Measurements from ENCODE around the gene NRXN2.

NRXN2 gene

GRCh38 chr11:64649291-64649697 is 73.7 kb downstream of the NRXN2 start:
- no peak for DNase-seq (ENCODE audit: low read depth in 2 of 2)

- DNase-seq (ENCODE audit: low read depth in 2 of 2) = no peak
These were observed 74.4 kb downstream of the NRXN2 start for GRCh38 chr11:64648551-64648950.

GRCh38 chr11:64647019-64647779 is 75.8 kb downstream of the NRXN2 start:
- DNase-seq (ENCODE audit: low read depth in 2 of 2) = no peak

GRCh38 chr11:64644647-64645275 is 78.2 kb downstream of the NRXN2 start:
- no peak for DNase-seq (ENCODE audit: low read depth in 2 of 2)

- no peak for DNase-seq (ENCODE audit: low read depth in 2 of 2)
These were observed 78.9 kb downstream of the NRXN2 start for GRCh38 chr11:64643920-64644646.

- DNase-seq (ENCODE audit: low read depth in 2 of 2) = no peak
These were observed 79.6 kb downstream of the NRXN2 start for GRCh38 chr11:64643256-64643881.

GRCh38 chr11:64642871-64643255 is 80.1 kb downstream of the NRXN2 start:
- no peak for DNase-seq (ENCODE audit: low read depth in 2 of 2)

GRCh38 chr11:64642418-64642735 is 80.6 kb downstream of the NRXN2 start:
- no peak for DNase-seq (ENCODE audit: low read depth in 2 of 2)

- DNase-seq (ENCODE audit: low read depth in 2 of 2) = no peak
These were observed 81.2 kb downstream of the NRXN2 start for GRCh38 chr11:64641596-64642417.

- DNase-seq (ENCODE audit: low read depth in 2 of 2) = no peak
These were observed 83.1 kb downstream of the NRXN2 start for GRCh38 chr11:64639885-64640284.

- DNase-seq (ENCODE audit: low read depth in 2 of 2) = no peak
These were observed 84.2 kb downstream of the NRXN2 start for GRCh38 chr11:64638829-64639228.

GRCh38 chr11:64638018-64638665 is 84.9 kb downstream of the NRXN2 start:
- no peak for DNase-seq (ENCODE audit: low read depth in 2 of 2)

GRCh38 chr11:64637334-64638017 is 85.5 kb downstream of the NRXN2 start:
- no peak for DNase-seq (ENCODE audit: low read depth in 2 of 2)

- DNase-seq (ENCODE audit: low read depth in 2 of 2) = no peak
These were observed 89.3 kb downstream of the NRXN2 start for GRCh38 chr11:64633555-64634159.

- no peak for DNase-seq (ENCODE audit: low read depth in 2 of 2)
These were observed 90.3 kb downstream of the NRXN2 start for GRCh38 chr11:64632654-64633053.

- no peak for DNase-seq (ENCODE audit: low read depth in 2 of 2)
These were observed 90.8 kb downstream of the NRXN2 start for GRCh38 chr11:64632237-64632636.

- DNase-seq (ENCODE audit: low read depth in 2 of 2) = no peak
These were observed 91.3 kb downstream of the NRXN2 start for GRCh38 chr11:64631675-64632074.

- DNase-seq (ENCODE audit: low read depth in 2 of 2) = no peak
These were observed 93.0 kb downstream of the NRXN2 start for GRCh38 chr11:64629796-64630562.

- DNase-seq (ENCODE audit: low read depth in 2 of 2) = no peak
These were observed 93.9 kb downstream of the NRXN2 start for GRCh38 chr11:64629103-64629502.
